B cell (primary cell): ENCODE results near the gene TET2. TPM values are rescaled to one million over a fixed set of nuclear protein-coding genes. Genes with fewer than 3 reads are reported as not detected.

Experiments used
- ATAC-seq: fragments of 200-7000 bp; cut with Tn5 transposase; one replicate; pipeline ENCODE4 v1.10.0; 2021; ENCODE audit warnings: low read depth, mild to moderate bottlenecking, moderate number of reproducible peaks, moderate library complexity
- CTCF ChIA-PET: fragments of 350-600 bp; sonication (Branson Sonifier 250); formaldehyde crosslinking; loops from one replicate; lab custom pipeline; 2021; ENCODE audit warnings: antibody characterized with exemption, inconsistent platforms; lab: Charles Lee
- POLR2A ChIA-PET: fragments of 350-600 bp; sonication (Branson Sonifier 250); formaldehyde crosslinking; loops from one replicate; lab custom pipeline; 2021; ENCODE audit warnings: antibody characterized with exemption; lab: Charles Lee
- DNase-seq: peaks from one replicate; pipeline ENCODE4 v3.0.0; 2013
- H2AFZ ChIP-seq: 2 replicates; pipeline ENCODE4 v1.6.1; 2012; ENCODE audit warnings: mild to moderate bottlenecking, low read depth, low read length; ENCODE audit not compliant: insufficient read depth, poor library complexity, severe bottlenecking
- H3K27ac ChIP-seq, 2 donors: 1 replicate in 1 of 2; 2 replicates in 1 of 2; pipeline ENCODE4 v1.5.1; 2012 to 2013; ENCODE audit warnings: low read length in 2 of 2, mild to moderate bottlenecking in 2 of 2, moderate library complexity in 1 of 2
- H3K27me3 ChIP-seq, 4 experiments: fragments of 200-600 bp in 1 of 4; sonication (generic) in 1 of 4; replicated peaks in 1 of 4; 1 replicate in 2 of 4; 2 replicates in 2 of 4; pipeline versions ENCODE4 v1.6.1 to v1.7.0; 2013 to 2016; ENCODE audit warnings: low read length in 3 of 4, mild to moderate bottlenecking in 2 of 4, mixed read lengths in 1 of 4, moderate library complexity in 1 of 4; ENCODE audit not compliant: insufficient read depth in 4 of 4, control insufficient read depth in 3 of 4; ENCODE audit errors: control extremely low read depth in 1 of 4
- H3K36me3 ChIP-seq, 2 experiments: replicated peaks in 1 of 2; 1 replicate in 1 of 2; 2 replicates in 1 of 2; pipeline versions ENCODE4 v1.6.1 to v1.7.1; 2013; ENCODE audit warnings: low read length in 1 of 2; ENCODE audit not compliant: insufficient read depth in 2 of 2, control insufficient read depth in 1 of 2; ENCODE audit errors: control extremely low read depth in 1 of 2, extremely low read depth in 1 of 2
- H3K4me1 ChIP-seq, 2 donors: fragments of 200-600 bp in 1 of 2; sonication (generic) in 1 of 2; 1 replicate in 1 of 2; 2 replicates in 1 of 2; pipeline versions ENCODE4 v1.5.1 to v1.6.1; 2013 to 2017; ENCODE audit warnings: low read length in 2 of 2; ENCODE audit not compliant: control insufficient read depth in 2 of 2, insufficient read depth in 2 of 2
- H3K4me2 ChIP-seq: replicated peaks from 2 replicates; pipeline ENCODE3; 2012; ENCODE audit warnings: mild to moderate bottlenecking, low read depth, low read length; ENCODE audit not compliant: poor library complexity, severe bottlenecking
- H3K4me3 ChIP-seq, 5 experiments: fragments of 200-600 bp in 1 of 5; sonication (generic) in 1 of 5; 1 replicate in 3 of 5; 2 replicates in 2 of 5; pipeline versions ENCODE4 v1.5.1 to v1.7.0; 2011 to 2016; ENCODE audit warnings: low read length in 4 of 5, mild to moderate bottlenecking in 4 of 5, low read depth in 2 of 5, control low read depth in 1 of 5, moderate library complexity in 1 of 5; ENCODE audit not compliant: insufficient read depth in 1 of 5; ENCODE audit errors: control extremely low read depth in 1 of 5, extremely low read depth in 1 of 5
- H3K79me2 ChIP-seq: fragments of 200-600 bp; sonication (generic); one replicate; pipeline ENCODE4 v1.6.0; 2016; ENCODE audit warnings: low read length; ENCODE audit not compliant: control insufficient read depth, insufficient read depth
- H3K9ac ChIP-seq: fragments of 200-600 bp; sonication (generic); 2 replicates; pipeline ENCODE4 v1.6.1; 2017; ENCODE audit warnings: mild to moderate bottlenecking, low read length, moderate library complexity
- H3K9me3 ChIP-seq, 3 donors: one replicate each; pipeline versions ENCODE4 v1.6.1 to v1.7.1; 2013; ENCODE audit warnings: low read length in 2 of 3; ENCODE audit not compliant: control insufficient read depth in 2 of 3, insufficient read depth in 1 of 3; ENCODE audit errors: control extremely low read depth in 1 of 3
- H4K20me1 ChIP-seq: 2 replicates; pipeline ENCODE4 v1.6.0; 2012; ENCODE audit warnings: mild to moderate bottlenecking, low read length; ENCODE audit not compliant: insufficient read depth, control insufficient read depth, poor library complexity, severe bottlenecking
- H3K27ac Mint-ChIP-seq: one replicate; pipeline ENCODE4 v1.8.0; 2021; ENCODE audit warnings: mixed read lengths
- H3K27me3 Mint-ChIP-seq: one replicate; pipeline ENCODE4 v1.8.0; 2021; ENCODE audit warnings: mixed read lengths
- H3K4me1 Mint-ChIP-seq: one replicate; pipeline ENCODE4 v1.8.0; 2021; ENCODE audit warnings: mixed read lengths
- H3K4me3 Mint-ChIP-seq: one replicate; pipeline ENCODE4 v1.8.0; 2021; ENCODE audit warnings: mixed read lengths
- H3K9me3 Mint-ChIP-seq: one replicate; pipeline ENCODE4 v1.8.0; 2022; ENCODE audit warnings: mixed read lengths; ENCODE audit not compliant: insufficient read depth
- EZH2 ChIP-seq: IDR thresholded peaks from 2 replicates; pipeline ENCODE4 v1.6.1; 2012; ENCODE audit warnings: borderline replicate concordance, low read depth, mild to moderate bottlenecking, moderate library complexity, low read length; ENCODE audit not compliant: insufficient read depth, poor library complexity, severe bottlenecking
- WGBS: methylation state at CpG from one replicate; pipeline ENCODE4 v1.1.5; 2013; ENCODE audit warnings: missing lambda C conversion rate; ENCODE audit not compliant: insufficient coverage; 5-methylcytosine and 5-hydroxymethylcytosine counted together
- intact Hi-C: fragments of 100-400 bp; cut with micrococcal nuclease; formaldehyde crosslinking; loops from one replicate; pipeline ENCODE4 v1.10.0; 2022
- polyA plus RNA-seq: library from polyadenylated mRNA; depleted of rRNA; stranded (reverse); fragments of >200 nt; gene quantifications from 2 replicates; pipeline ENCODE4 v1.2.3, GENCODE V29; 2012
- total RNA-seq, 2 donors: library from RNA; stranded (reverse); fragments of 120-200 nt in 1 of 2; gene quantifications; 1 replicate in 1 of 2; 2 replicates in 1 of 2; pipeline versions ENCODE4 v1.2.3 to v1.2.4, GENCODE V29; 2013 to 2022
- TF ChIP-seq, protein P1 (sequence below): fragments of 200-600 bp; IDR thresholded peaks from one replicate; pipeline ENCODE4 v1.8.0; 2022; ENCODE audit warnings: antibody characterized with exemption, mild to moderate bottlenecking

Gene TET2
- total and polyA plus RNA-seq, 2 donors (not counting 1 experiment from before 2014, with no cell fraction given), result 7.1 to 56.8 TPM

DNA sequence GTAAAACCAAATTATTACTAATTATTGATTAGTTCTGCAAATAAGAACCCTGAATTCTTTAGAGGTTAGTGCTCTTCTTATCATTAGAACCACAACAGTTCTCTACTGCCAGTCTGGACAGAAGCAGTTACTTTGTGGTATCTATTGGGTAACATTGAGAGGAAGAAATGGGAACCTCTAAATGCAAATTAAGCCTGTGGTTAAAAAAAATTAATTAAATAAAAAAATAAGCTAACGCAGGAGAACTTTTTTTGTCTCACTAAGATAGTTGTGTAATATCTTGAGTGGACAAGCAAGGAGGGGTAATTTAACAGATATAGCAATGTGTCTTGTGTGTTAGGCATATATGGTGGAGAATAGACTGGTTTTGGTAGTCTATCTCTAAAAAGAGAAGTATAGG lies 32.9 kb upstream of the TET2 start:
- CTCF ChIA-PET, result no interaction called here
- H2AFZ ChIP-seq, result no peak overlapping the region
- WGBS, result no CpG with 5 or more reads among the region's 1 CpG
- H3K27me3 ChIP-seq, result peaks cover 0 to 2% (median 0%) of the 10 kb centered on the region in 4 experiments
- Mint-ChIP-seq H3K27me3 (peaks cover 13% of the 10 kb centered on the region), H3K4me1 (peaks cover 3% of the 10 kb centered on the region), H3K9me3 (no peaks in the 10 kb centered on the region), H3K4me3 (no peak overlapping the region), H3K27ac (no peak overlapping the region)
- no peak overlapping the region for H3K4me3 ChIP-seq
- intact Hi-C loops, result no loop called here
- H3K27ac ChIP-seq, result no peak overlapping the region
- POLR2A ChIA-PET, result no interaction called here
- H3K9me3 ChIP-seq, result peaks cover 0 to 1% (median 0%) of the 10 kb centered on the region in 3 donors
- ATAC-seq (no peak), DNase-seq (no peak)
- H4K20me1 ChIP-seq, result no peaks in the 10 kb centered on the region
- no peaks in the 10 kb centered on the region for H3K36me3 ChIP-seq
- H3K79me2 ChIP-seq, result no peaks in the 10 kb centered on the region
- no peak overlapping the region for H3K4me2 ChIP-seq
- no peak overlapping the region for H3K9ac ChIP-seq
- no peaks in the 10 kb centered on the region for H3K4me1 ChIP-seq
- TF ChIP-seq, protein P1, sequence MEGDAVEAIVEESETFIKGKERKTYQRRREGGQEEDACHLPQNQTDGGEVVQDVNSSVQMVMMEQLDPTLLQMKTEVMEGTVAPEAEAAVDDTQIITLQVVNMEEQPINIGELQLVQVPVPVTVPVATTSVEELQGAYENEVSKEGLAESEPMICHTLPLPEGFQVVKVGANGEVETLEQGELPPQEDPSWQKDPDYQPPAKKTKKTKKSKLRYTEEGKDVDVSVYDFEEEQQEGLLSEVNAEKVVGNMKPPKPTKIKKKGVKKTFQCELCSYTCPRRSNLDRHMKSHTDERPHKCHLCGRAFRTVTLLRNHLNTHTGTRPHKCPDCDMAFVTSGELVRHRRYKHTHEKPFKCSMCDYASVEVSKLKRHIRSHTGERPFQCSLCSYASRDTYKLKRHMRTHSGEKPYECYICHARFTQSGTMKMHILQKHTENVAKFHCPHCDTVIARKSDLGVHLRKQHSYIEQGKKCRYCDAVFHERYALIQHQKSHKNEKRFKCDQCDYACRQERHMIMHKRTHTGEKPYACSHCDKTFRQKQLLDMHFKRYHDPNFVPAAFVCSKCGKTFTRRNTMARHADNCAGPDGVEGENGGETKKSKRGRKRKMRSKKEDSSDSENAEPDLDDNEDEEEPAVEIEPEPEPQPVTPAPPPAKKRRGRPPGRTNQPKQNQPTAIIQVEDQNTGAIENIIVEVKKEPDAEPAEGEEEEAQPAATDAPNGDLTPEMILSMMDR, result no peak
- no peak for TF ChIP-seq EZH2

DNA sequence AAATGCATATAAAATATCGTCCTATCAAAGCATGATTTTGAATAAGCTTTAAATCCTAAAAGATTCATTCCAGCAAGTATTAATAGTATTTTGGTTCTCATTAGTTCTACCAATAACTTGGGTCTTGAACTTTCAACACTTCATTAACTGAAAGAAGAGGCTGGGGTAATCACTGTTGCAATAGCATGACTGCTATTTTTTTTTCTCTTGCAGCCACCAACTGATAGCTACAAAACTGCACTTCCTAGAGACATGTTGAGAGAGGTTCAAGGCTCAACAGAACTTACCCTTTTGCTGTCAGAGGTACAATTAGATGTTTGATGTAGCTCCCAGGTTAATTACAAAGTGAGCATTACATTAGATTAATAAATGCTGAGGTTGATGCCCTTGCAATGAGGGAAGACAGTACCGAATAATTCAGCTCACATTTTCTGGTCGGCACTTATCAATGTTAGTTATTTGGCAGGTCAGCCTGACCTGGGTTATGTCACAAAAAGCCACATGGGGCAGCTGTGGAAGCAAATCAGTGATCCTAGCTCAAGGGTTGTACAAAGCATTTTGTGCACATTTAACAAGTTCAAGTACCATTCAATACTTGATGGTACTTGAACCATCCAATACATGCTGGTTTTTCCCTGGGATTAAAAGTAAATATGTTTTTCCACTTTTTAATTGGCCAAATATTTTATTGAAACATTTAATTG lies 29.9 kb upstream of the TET2 start:
- peaks cover 3% of the 10 kb centered on the region for H3K4me1 Mint-ChIP-seq
- intact Hi-C loops, result no loop called here
- Histone ChIP-seq H3K27me3 (peaks cover 0 to 2% (median 0%) of the 10 kb centered on the region in 4 experiments), H3K27ac (no peak overlapping the region), H3K9ac (no peak overlapping the region), H3K9me3 (peaks cover 0 to 1% (median 0%) of the 10 kb centered on the region in 3 donors), H3K79me2 (no peaks in the 10 kb centered on the region), H3K4me2 (no peak overlapping the region), H3K4me1 (no peaks in the 10 kb centered on the region), H2AFZ (no peak overlapping the region), H3K36me3 (no peaks in the 10 kb centered on the region), H3K4me3 (no peak overlapping the region), H4K20me1 (no peaks in the 10 kb centered on the region)
- 91% methylated on average over 2 of the region's 3 CpGs for WGBS
- ChIA-PET POLR2A (no interaction called here), CTCF (no interaction called here)
- no peak for ATAC-seq
- TF ChIP-seq, protein P1, result no peak
- no peak for TF ChIP-seq EZH2
- peaks cover 6% of the 10 kb centered on the region for H3K27me3 Mint-ChIP-seq
- no peak for DNase-seq
- H3K4me3 Mint-ChIP-seq, result no peak overlapping the region
- H3K27ac Mint-ChIP-seq, result no peak overlapping the region
- H3K9me3 Mint-ChIP-seq, result no peaks in the 10 kb centered on the region
